Fibroblast of lung (primary cell): ENCODE data around the gene ACAN. TPM values are rescaled to one million over a fixed set of nuclear protein-coding genes. Genes with fewer than 3 reads are reported as not detected.

Experiments used
- DNase-seq, 2 donors: peaks; one replicate each; pipeline versions ENCODE4 v3.0.0 to v3.0.0-alpha.2; 2010; ENCODE audit warnings: low read depth in 2 of 2
- H2AFZ ChIP-seq: 2 replicates; pipeline ENCODE4 v1.5.1; 2012; ENCODE audit warnings: low read length, control low read depth, inconsistent platforms
- H3K27ac ChIP-seq: 2 replicates; pipeline ENCODE4 v1.5.1; 2011; ENCODE audit warnings: low read length, control low read depth; ENCODE audit not compliant: insufficient read depth
- H3K27me3 ChIP-seq: 2 replicates; pipeline ENCODE4 v1.5.1; 2011; ENCODE audit warnings: mild to moderate bottlenecking, low read length; ENCODE audit not compliant: control insufficient read depth, insufficient read depth
- H3K36me3 ChIP-seq: 2 replicates; pipeline ENCODE4 v1.5.1; 2011; ENCODE audit warnings: low read length; ENCODE audit not compliant: control insufficient read depth, insufficient read depth
- H3K4me1 ChIP-seq: 2 replicates; pipeline ENCODE4 v1.5.1; 2011; ENCODE audit warnings: low read length; ENCODE audit not compliant: control insufficient read depth, insufficient read depth; ENCODE audit errors: extremely low read depth
- H3K4me2 ChIP-seq: 2 replicates; pipeline ENCODE4 v1.5.1; 2011; ENCODE audit warnings: low read length, control low read depth; ENCODE audit not compliant: insufficient read depth; ENCODE audit errors: extremely low read depth
- H3K4me3 ChIP-seq, 4 experiments: fragments of 200-600 bp in 1 of 4; sonication (generic) in 1 of 4; replicated peaks in 1 of 4; 2 replicates each; pipeline ENCODE4 v1.5.1; 2011 to 2016; ENCODE audit warnings: low read length in 4 of 4, low read depth in 3 of 4, mild to moderate bottlenecking in 3 of 4, control low read depth in 2 of 4, inconsistent platforms in 1 of 4, mixed read lengths in 1 of 4; ENCODE audit not compliant: insufficient read depth in 1 of 4; ENCODE audit errors: control extremely low read depth in 1 of 4
- H3K79me2 ChIP-seq: 2 replicates; pipeline ENCODE4 v1.5.1; 2012; ENCODE audit warnings: mild to moderate bottlenecking, low read length, inconsistent platforms; ENCODE audit not compliant: control insufficient read depth, insufficient read depth
- H3K9ac ChIP-seq: 2 replicates; pipeline ENCODE4 v1.5.1; 2011; ENCODE audit warnings: mild to moderate bottlenecking, low read length, control low read depth; ENCODE audit not compliant: insufficient read depth
- H3K9me3 ChIP-seq: 2 replicates; pipeline ENCODE4 v1.5.1; 2012; ENCODE audit warnings: low read depth, low read length; ENCODE audit not compliant: control insufficient read depth, insufficient read depth
- H4K20me1 ChIP-seq: 2 replicates; pipeline ENCODE4 v1.5.1; 2011; ENCODE audit warnings: low read length; ENCODE audit not compliant: control insufficient read depth, insufficient read depth; ENCODE audit errors: extremely low read depth
- CTCF ChIP-seq, 2 donors: IDR thresholded peaks in 1 of 2; conservative IDR thresholded peaks in 1 of 2; 1 replicate in 1 of 2; 2 replicates in 1 of 2; pipeline ENCODE4 v1.5.1; 2011 to 2012; ENCODE audit warnings: low read length in 2 of 2, control low read depth in 1 of 2, inconsistent platforms in 1 of 2, low read depth in 1 of 2, mild to moderate bottlenecking in 1 of 2
- EZH2 ChIP-seq: IDR thresholded peaks from 2 replicates; pipeline ENCODE4 v1.5.1; 2012; ENCODE audit warnings: low read length, control low read depth, mild to moderate bottlenecking; ENCODE audit errors: missing control alignments
- polyA plus RNA-seq, 2 donors: library from polyadenylated mRNA; depleted of rRNA in 1 of 2; stranded (reverse) in 1 of 2; unstranded in 1 of 2; fragments of >200 nt; gene quantifications; 2 replicates each; pipeline ENCODE4 v1.2.1, GENCODE V29; 2011 to 2012; ENCODE audit warnings: missing spikeins in 1 of 2
- total RNA-seq: library from RNA; depleted of rRNA; stranded (reverse); fragments of >200 nt; gene quantifications from 2 replicates; pipeline ENCODE4 v1.2.1, GENCODE V29; 2014

Gene ACAN
- total and polyA plus RNA-seq, 2 donors (not counting 1 experiment from before 2014, with no cell fraction given), result under 0.01 to 3.0 TPM

GRCh38 chr15:88847144-88847543 is 43.9 kb downstream of the ACAN start:
- no peak overlapping the region for H3K4me2 ChIP-seq
- TF ChIP-seq CTCF (conservative IDR thresholded peaks at IDR 0.05 in 1 of 2, IDR thresholded peaks at IDR 0.05 in 1 of 2; ENCODE audit: low read depth in 1 of 2, low read length in 2 of 2), result no peak
- H3K4me3 ChIP-seq, result no peak overlapping the region
- H3K27me3 ChIP-seq, result no peaks in the 10 kb centered on the region
- no peaks in the 10 kb centered on the region for H3K36me3 ChIP-seq
- H3K9ac ChIP-seq, result no peak overlapping the region
- no peak overlapping the region for H2AFZ ChIP-seq
- DNase-seq, result no peak
- no peaks in the 10 kb centered on the region for H3K4me1 ChIP-seq
- no peaks in the 10 kb centered on the region for H4K20me1 ChIP-seq
- no peak overlapping the region for H3K27ac ChIP-seq
- no peaks in the 10 kb centered on the region for H3K9me3 ChIP-seq
- no peaks in the 10 kb centered on the region for H3K79me2 ChIP-seq

GRCh38 chr15:88848203-88848602 is 45.0 kb downstream of the ACAN start:
- no peaks in the 10 kb centered on the region for H3K79me2 ChIP-seq
- H3K36me3 ChIP-seq, result no peaks in the 10 kb centered on the region
- H3K27ac ChIP-seq, result no peak overlapping the region
- DNase-seq, result no peak
- H3K4me1 ChIP-seq, result no peaks in the 10 kb centered on the region
- no peaks in the 10 kb centered on the region for H3K9me3 ChIP-seq
- no peak overlapping the region for H3K4me2 ChIP-seq
- no peak overlapping the region for H3K9ac ChIP-seq
- H3K27me3 ChIP-seq, result peaks cover 2% of the 10 kb centered on the region
- H3K4me3 ChIP-seq, result no peak overlapping the region
- no peaks in the 10 kb centered on the region for H4K20me1 ChIP-seq
- TF ChIP-seq CTCF (conservative IDR thresholded peaks at IDR 0.05 in 1 of 2, IDR thresholded peaks at IDR 0.05 in 1 of 2; ENCODE audit: low read depth in 1 of 2, low read length in 2 of 2) (no peak), EZH2 (no peak)
- no peak overlapping the region for H2AFZ ChIP-seq

- Histone ChIP-seq H2AFZ (no peak overlapping the region), H3K4me2 (no peak overlapping the region), H3K36me3 (no peaks in the 10 kb centered on the region), H3K9me3 (no peaks in the 10 kb centered on the region), H3K27ac (no peak overlapping the region), H3K9ac (no peak overlapping the region), H4K20me1 (no peaks in the 10 kb centered on the region), H3K4me3 (no peak overlapping the region), H3K27me3 (peaks cover 3% of the 10 kb centered on the region), H3K4me1 (no peaks in the 10 kb centered on the region), H3K79me2 (no peaks in the 10 kb centered on the region)
- DNase-seq, result no peak
- TF ChIP-seq EZH2, result no peak
- no peak for TF ChIP-seq CTCF (conservative IDR thresholded peaks at IDR 0.05 in 1 of 2, IDR thresholded peaks at IDR 0.05 in 1 of 2; ENCODE audit: low read depth in 1 of 2, low read length in 2 of 2)
These were observed 46.3 kb downstream of the ACAN start for GRCh38 chr15:88849376-88850072.
